GM12878 (cell line): ENCODE results near the gene ADCY2.

Experiments used
- BCL3 ChIP-seq: IDR thresholded peaks from 2 replicates; pipeline ENCODE4 v1.6.1; 2011; ENCODE audit warnings: borderline replicate concordance, low read depth, mild to moderate bottlenecking, moderate library complexity, low read length; ENCODE audit not compliant: insufficient read depth, poor library complexity, severe bottlenecking
- CTCF ChIP-seq, 3 experiments: IDR thresholded peaks in 2 of 3; conservative IDR thresholded peaks in 1 of 3; 2 replicates each; pipeline ENCODE4 v1.5.1; 2011; ENCODE audit warnings: low read depth in 3 of 3, low read length in 3 of 3, mild to moderate bottlenecking in 3 of 3, control low read depth in 2 of 3, moderate library complexity in 2 of 3, inconsistent platforms in 1 of 3, mixed read lengths in 1 of 3; ENCODE audit not compliant: control insufficient read depth in 2 of 3, insufficient read depth in 1 of 3; ENCODE audit errors: extremely low read depth in 1 of 3
- EZH2 ChIP-seq: IDR thresholded peaks from 2 replicates; pipeline ENCODE4 v1.6.1; 2012; ENCODE audit warnings: low read depth, mild to moderate bottlenecking, control low read depth, inconsistent platforms, low read length, borderline replicate concordance; ENCODE audit not compliant: control insufficient read depth
- JUNB ChIP-seq: IDR thresholded peaks from 2 replicates; pipeline ENCODE4 v1.6.1; 2016; ENCODE audit warnings: antibody characterized with exemption, mild to moderate bottlenecking
- MXI1 ChIP-seq: fragments of 150-350 bp; IDR thresholded peaks from 2 replicates; pipeline ENCODE4 v1.6.1; 2011; ENCODE audit warnings: low read depth, mild to moderate bottlenecking, inconsistent platforms, low read length, improper control_type of control experiment
- MYC ChIP-seq: IDR thresholded peaks from 2 replicates; pipeline ENCODE4 v1.6.1; 2011; ENCODE audit warnings: mild to moderate bottlenecking, low read length, moderate library complexity, inconsistent platforms; ENCODE audit not compliant: insufficient read depth, insufficient replicate concordance, insufficient read length, severe bottlenecking
- POLR2AphosphoS5 ChIP-seq: IDR thresholded peaks from 2 replicates; pipeline ENCODE4 v1.6.1; 2011; ENCODE audit warnings: mild to moderate bottlenecking, low read length, inconsistent platforms
- RFX5 ChIP-seq: IDR thresholded peaks from 2 replicates; pipeline ENCODE4 v1.6.1; 2011; ENCODE audit warnings: low read depth, low read length, improper control_type of control experiment
- SKIL ChIP-seq: fragments of 450-650 bp; IDR thresholded peaks from 2 replicates; pipeline ENCODE4 v1.6.1; 2017; ENCODE audit warnings: mild to moderate bottlenecking, low read depth, inconsistent platforms; ENCODE audit not compliant: poor library complexity, severe bottlenecking
- SUZ12 ChIP-seq: fragments of 200-600 bp; sonication (generic); IDR thresholded peaks from one replicate; pipeline ENCODE4 v1.6.1; 2018; ENCODE audit warnings: antibody characterized with exemption, mild to moderate bottlenecking; ENCODE audit not compliant: unreplicated experiment
- ZBTB33 ChIP-seq: fragments of 450-650 bp; IDR thresholded peaks from 2 replicates; pipeline ENCODE4 v1.6.1; 2017; ENCODE audit warnings: mild to moderate bottlenecking

- TF ChIP-seq RFX5 (no peak), JUNB (no peak), SUZ12 (no peak), MYC (no peak), SKIL (no peak), CTCF (IDR thresholded peaks at IDR 0.05 in 2 of 3, conservative IDR thresholded peaks at IDR 0.05 in 1 of 3; ENCODE audit: control insufficient read depth in 2 of 3, extremely low read depth in 1 of 3, insufficient read depth in 1 of 3, low read depth in 3 of 3, low read length in 3 of 3) (no peak), BCL3 (no peak), ZBTB33 (no peak), MXI1 (no peak), POLR2AphosphoS5 (no peak), EZH2 (no peak)
These were observed 214.7 kb downstream of the ADCY2 start for GRCh38 chr5:7610531-7611177.
